Choroid plexus epithelial cell (primary cell): Measurements from ENCODE around the gene SLC1A2.

Experiments
- DNase-seq: peaks from one replicate; pipeline ENCODE4 v3.0.0-alpha.2; 2010; ENCODE audit warnings: low read depth
- H3K4me3 ChIP-seq: 2 replicates; pipeline ENCODE4 v1.5.1; 2011; ENCODE audit warnings: low read depth, mild to moderate bottlenecking, control low read depth, low read length, moderate library complexity
- TF ChIP-seq, protein P1 (sequence below): conservative IDR thresholded peaks from 2 replicates; pipeline ENCODE4 v1.5.1; 2011; ENCODE audit warnings: low read depth, mild to moderate bottlenecking, control low read depth, inconsistent platforms, low read length, moderate library complexity

SLC1A2 gene

DNA sequence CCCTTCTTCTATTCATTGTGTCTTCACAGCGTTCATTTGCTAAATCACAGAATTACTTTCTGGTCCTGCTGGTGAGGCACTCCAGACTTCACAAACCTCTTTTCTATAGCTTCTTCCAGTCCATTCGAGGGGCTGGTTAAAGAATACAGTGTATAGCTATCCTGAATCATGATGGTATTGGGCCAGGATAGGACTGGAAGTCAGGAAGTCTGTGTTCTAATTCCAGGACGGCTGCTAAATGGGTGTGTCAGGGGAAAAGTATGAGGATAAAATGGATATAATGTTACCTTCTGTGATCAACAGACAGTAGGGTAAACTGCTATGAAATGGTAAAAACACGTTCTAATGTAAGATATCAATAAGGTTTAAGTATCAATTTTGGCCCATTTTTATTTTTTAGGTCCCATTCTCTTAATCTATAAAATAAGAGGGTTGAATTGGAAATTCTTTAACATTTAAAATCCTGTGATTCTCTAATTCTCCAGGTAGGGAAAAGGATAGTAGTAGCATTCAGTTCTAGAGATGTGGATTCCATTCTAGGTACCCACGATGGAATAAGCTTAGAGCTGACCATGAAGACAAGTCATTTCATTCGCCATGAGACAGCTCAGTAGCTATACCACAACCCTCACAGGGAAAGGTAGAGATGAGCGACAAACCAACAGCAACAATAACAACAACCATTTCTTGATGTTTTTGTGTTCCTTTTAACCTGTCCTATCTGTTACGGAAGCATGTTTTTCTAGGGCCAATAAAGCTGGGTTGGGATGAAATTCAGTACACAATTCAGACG is 96.1 kb downstream of the SLC1A2 start:
- TF ChIP-seq, protein P1, sequence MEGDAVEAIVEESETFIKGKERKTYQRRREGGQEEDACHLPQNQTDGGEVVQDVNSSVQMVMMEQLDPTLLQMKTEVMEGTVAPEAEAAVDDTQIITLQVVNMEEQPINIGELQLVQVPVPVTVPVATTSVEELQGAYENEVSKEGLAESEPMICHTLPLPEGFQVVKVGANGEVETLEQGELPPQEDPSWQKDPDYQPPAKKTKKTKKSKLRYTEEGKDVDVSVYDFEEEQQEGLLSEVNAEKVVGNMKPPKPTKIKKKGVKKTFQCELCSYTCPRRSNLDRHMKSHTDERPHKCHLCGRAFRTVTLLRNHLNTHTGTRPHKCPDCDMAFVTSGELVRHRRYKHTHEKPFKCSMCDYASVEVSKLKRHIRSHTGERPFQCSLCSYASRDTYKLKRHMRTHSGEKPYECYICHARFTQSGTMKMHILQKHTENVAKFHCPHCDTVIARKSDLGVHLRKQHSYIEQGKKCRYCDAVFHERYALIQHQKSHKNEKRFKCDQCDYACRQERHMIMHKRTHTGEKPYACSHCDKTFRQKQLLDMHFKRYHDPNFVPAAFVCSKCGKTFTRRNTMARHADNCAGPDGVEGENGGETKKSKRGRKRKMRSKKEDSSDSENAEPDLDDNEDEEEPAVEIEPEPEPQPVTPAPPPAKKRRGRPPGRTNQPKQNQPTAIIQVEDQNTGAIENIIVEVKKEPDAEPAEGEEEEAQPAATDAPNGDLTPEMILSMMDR: no peak
- DNase-seq: no peak
- no peak overlapping the region for H3K4me3 ChIP-seq

DNA sequence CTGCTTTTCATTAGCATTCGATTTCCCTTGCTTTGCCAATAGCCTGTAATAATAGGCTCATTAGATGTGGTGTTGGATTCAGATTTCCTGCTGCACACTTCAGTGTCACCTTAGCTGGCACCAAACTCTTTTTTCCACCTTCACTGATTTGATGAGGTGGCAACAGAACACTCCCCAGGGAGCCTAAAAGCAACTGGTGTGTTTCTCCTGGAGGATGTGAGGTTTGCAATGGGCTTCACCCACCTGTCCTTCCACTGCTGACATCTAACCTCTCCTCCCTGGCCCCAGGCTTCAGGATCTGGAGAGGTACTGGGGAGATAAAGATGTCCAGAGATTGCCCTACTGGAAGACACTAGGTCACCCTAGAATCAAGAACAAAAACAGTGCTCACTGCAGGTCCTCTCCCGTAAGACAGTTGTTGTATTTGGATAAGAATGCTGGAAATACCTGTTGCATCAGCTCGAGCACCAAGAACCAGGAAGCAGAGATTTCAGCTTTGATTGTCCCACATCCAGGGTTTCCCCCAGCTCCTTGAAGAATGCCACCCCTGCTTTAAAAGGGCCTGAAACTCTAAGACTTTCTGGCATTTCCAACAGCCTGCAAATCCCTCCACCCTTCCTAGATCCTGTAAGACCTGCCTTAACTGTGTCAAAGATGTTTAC is 96.9 kb downstream of the SLC1A2 start:
- no peak overlapping the region for H3K4me3 ChIP-seq
- no peak for DNase-seq

DNA sequence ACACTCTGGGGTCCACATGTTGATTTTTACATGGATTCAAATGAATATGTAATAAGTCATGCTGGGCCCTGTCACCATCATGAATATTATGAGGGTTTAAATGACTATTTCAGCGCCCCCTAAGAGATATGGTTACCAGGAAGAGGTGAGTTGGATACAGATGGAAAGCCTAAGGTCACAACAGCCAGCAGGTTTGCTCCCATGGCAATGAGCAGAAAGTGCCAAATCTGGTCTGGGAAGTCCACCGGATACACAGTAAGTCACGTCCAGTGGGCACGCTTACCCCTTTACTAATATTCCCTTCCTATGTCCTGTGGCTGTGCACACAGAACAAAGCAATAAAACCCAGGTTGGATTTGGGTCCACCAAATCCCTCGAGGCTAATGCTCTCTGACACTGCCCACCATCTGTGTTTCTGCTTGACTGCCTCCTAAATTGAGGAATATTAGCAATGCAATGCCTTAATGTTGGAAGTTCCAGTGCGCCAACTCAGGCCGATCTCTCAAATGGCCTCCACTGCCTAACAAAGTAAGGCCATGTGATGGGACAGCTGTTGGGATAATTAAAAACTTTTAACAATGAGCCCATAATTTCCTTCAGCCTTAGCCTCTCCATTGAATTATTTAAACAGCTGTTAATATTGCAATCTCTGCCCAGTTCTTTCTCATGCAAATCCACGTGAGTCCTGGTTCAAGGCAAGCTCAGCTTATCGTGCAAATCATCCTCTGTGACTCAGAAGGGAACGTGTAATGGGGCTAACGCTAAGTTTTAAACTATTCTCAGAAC is 97.6 kb downstream of the SLC1A2 start:
- TF ChIP-seq, protein P1: no peak
- H3K4me3 ChIP-seq: no peak overlapping the region
- no peak for DNase-seq

More for the DNA sequence above, 96.9 kb downstream of the SLC1A2 start:
- TF ChIP-seq, protein P1: no peak

DNA sequence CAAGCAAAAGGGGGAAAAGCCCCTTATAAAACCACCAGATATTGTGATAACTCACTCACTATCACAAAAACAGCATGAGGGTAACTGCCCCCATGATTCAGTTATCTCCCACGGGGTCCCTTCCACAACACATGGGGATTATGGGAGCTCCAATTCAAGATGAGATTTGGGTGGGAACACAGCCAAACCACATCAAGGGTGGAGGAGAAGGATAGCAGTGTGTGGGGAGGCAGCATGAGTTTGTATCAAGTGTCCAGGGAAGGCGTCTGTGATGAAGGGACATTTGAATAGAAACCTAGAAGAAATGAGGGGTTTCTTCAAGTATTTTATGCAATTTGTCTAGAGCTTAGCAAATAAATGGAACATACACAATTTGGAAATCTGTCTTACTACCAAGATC is 98.2 kb downstream of the SLC1A2 start:
- H3K4me3 ChIP-seq: no peak overlapping the region
- DNase-seq: no peak
- TF ChIP-seq, protein P1: no peak

DNA sequence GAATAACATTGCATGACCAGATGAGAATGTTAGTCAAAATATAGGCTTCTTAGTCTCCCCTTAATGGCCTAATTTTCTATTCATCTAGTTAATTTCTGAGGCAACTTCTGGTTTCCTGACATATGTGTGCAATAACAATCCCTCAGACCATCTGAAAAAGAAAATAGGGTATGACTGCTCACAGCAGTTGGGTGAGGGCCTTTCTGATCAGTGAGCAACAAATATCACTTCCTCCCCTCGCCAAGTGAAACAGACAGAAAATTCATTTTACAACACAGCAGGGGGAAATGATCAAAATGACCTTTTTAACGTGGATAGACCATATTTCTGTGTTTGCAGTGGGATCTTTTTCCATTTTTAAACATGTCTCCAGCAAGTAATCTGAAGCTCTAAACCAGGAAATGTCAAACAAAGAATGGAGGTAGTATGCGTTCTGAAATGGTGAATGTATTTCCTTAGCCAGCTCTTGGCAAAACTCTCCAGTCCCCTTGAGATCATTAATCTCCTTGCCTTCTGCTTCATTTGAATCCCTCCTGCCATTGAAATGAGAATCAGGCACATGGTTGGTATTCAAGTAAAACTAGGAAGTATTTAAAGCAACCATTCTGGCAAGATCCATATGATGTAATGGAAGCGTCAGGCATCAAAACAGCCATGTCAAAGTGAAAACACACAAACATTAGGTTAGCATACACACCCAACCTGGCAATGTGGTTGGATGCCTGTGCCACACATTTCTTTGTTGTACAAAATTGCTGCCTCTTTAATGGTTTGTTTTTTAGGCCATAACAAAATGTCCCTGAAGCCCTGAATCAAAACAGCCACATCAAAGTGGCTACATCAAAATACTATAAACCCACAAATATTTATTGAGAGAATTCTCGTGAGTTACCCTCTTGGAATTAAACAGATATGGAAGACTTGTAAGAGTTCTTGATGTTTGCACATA is 100.1 kb downstream of the SLC1A2 start:
- TF ChIP-seq, protein P1: no peak
- DNase-seq: no peak
- no peak overlapping the region for H3K4me3 ChIP-seq

DNA sequence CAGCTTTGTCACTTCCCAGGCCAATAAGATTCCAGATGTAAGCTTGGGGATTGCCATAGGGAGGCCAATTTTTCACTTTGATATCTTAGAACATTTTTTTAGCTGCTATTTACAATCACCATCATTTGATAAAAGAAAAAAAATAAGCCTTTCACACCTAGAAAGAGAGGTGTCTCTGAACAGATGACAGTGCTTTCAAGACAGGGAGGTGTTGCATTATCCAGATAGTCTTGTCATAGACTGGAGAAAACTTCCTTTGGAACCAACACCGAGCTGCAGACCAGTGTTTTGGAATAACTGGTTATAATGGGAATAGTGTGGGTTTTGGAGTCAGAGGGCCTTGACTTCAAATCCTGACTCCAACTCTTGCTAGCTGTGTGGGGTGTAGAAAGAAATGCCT is 101.0 kb downstream of the SLC1A2 start:
- H3K4me3 ChIP-seq: no peak overlapping the region
- TF ChIP-seq, protein P1: no peak
- DNase-seq: no peak
